K562 (cell line): Measurements from ENCODE around the gene NUP35. TPM values are rescaled to one million over a fixed set of nuclear protein-coding genes. Genes with fewer than 3 reads are reported as not detected.

Experiments
- BACH1 ChIP-seq: fragments of 200-800 bp; sonication (Bioruptor generic); IDR thresholded peaks from 2 replicates; pipeline ENCODE4 v1.6.1; 2016; ENCODE audit warnings: missing genetic modification characterization, missing compliant biosample characterization
- CEBPG ChIP-seq, 3 experiments: fragments of 200-800 bp in 1 of 3; sonication (Bioruptor generic) in 1 of 3; sonication (generic) in 1 of 3; formaldehyde crosslinking in 1 of 3; IDR thresholded peaks in 2 of 3; conservative IDR thresholded peaks in 1 of 3; 2 replicates each; pipeline versions ENCODE4 v1.6.1 to v1.8.0; 2016 to 2022; ENCODE audit warnings: missing compliant biosample characterization in 2 of 3, missing genetic modification characterization in 2 of 3, mild to moderate bottlenecking in 1 of 3, missing genetic modification reagents in 1 of 3
- FOXJ3 ChIP-seq: sonication (generic); formaldehyde crosslinking; IDR thresholded peaks from 2 replicates; pipeline ENCODE4 v1.4.0; 2020; ENCODE audit warnings: mild to moderate bottlenecking, missing genetic modification reagents
- TCF7L2 ChIP-seq: fragments of 150-350 bp; IDR thresholded peaks from 2 replicates; pipeline ENCODE4 v1.6.1; 2016; ENCODE audit warnings: low read depth, mild to moderate bottlenecking, low read length, moderate library complexity
- ZNF121 ChIP-seq: sonication (generic); formaldehyde crosslinking; conservative IDR thresholded peaks from 2 replicates; pipeline ENCODE4 v1.8.0; 2022; ENCODE audit warnings: missing genetic modification reagents
- ZNF644 ChIP-seq: fragments of 200-800 bp; sonication (Bioruptor generic); IDR thresholded peaks from 2 replicates; pipeline ENCODE4 v1.6.1; 2016; ENCODE audit warnings: low read depth, missing genetic modification characterization, missing compliant biosample characterization
- ZNF76 ChIP-seq: fragments of 250-450 bp; sonication (Bioruptor Pico); IDR thresholded peaks from 2 replicates; pipeline ENCODE4 v1.4.0; 2020; ENCODE audit warnings: mild to moderate bottlenecking, moderate library complexity, borderline replicate concordance
- ZSCAN32 ChIP-seq: fragments of 450-650 bp; formaldehyde crosslinking; IDR thresholded peaks from 2 replicates; pipeline ENCODE4 v1.4.0; 2020; ENCODE audit warnings: mild to moderate bottlenecking, moderate library complexity
- polyA plus RNA-seq, 8 experiments: library from polyadenylated mRNA; depleted of rRNA in 4 of 8; stranded (reverse) in 5 of 8; unstranded in 3 of 8; fragments of >200 nt; fragmentation: Nextera tagmentation in 2 of 8; fragmentation: Illumina TruSeq in 1 of 8; extraction: Ambion mirVana in 2 of 8; extraction: Trizol in 1 of 8; gene quantifications; 2 replicates each; pipeline versions ENCODE4 v1.2.1 to v1.2.3, GENCODE V29; 2011 to 2014; ENCODE audit warnings: inconsistent platforms in 1 of 8, missing spikeins in 1 of 8
- total RNA-seq, 7 experiments: library from RNA; depleted of rRNA in 6 of 7; stranded (reverse); fragments of >200 nt in 6 of 7; fragmentation: Illumina TruSeq in 2 of 7; extraction: Trizol in 2 of 7; gene quantifications; 2 replicates each; pipeline versions ENCODE4 v1.2.1 to v1.2.3, GENCODE V29; 2011 to 2021; ENCODE audit warnings: low replicate concordance in 1 of 7
- TF ChIP-seq, protein P1 (sequence below): fragments of 450-650 bp; formaldehyde crosslinking; IDR thresholded peaks from 2 replicates; pipeline ENCODE4 v1.4.0; 2020; ENCODE audit warnings: mild to moderate bottlenecking, mixed read lengths
- TF ChIP-seq, protein P2 (sequence below): sonication (generic); formaldehyde crosslinking; IDR thresholded peaks from 2 replicates; pipeline ENCODE4 v1.8.1; 2023; ENCODE audit warnings: missing genetic modification reagents, mild to moderate bottlenecking, borderline replicate concordance
- TF ChIP-seq, protein P3 (sequence below): sonication (generic); formaldehyde crosslinking; IDR thresholded peaks from 2 replicates; pipeline ENCODE4 v1.8.0; 2022; ENCODE audit warnings: mild to moderate bottlenecking, missing genetic modification reagents

The NUP35 gene
- total and polyA plus RNA-seq, 9 of the 15 experiments (the other 6 are each of a cell fraction or from before 2014, with no cell fraction given): 24.5 to 78.2 (median 51.1) TPM

DNA sequence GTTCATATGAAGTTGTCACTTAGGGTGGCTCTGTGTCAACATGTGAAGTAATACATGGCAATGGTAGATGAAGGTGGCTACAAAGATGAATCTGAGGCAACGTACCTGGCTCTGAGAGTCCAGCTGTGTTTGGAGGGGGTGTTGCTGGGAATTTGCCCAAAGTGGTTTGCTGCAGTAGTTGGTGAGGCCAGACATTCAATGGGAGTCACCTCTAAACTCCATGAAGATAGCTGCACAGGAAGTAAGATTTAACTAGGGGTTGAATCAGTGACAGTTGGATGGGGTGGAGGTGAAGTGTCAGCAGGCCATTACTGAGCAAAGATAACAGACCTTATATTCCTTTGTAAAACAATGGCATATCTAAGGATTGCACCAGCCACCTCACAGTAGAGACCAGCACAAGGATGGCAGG lies 71.8 kb downstream of the NUP35 start (continued):
- TF ChIP-seq BACH1: 0 out of 2 replicates have a peak, but pooled peaks have one; percentile 36
- TF ChIP-seq, protein P1, sequence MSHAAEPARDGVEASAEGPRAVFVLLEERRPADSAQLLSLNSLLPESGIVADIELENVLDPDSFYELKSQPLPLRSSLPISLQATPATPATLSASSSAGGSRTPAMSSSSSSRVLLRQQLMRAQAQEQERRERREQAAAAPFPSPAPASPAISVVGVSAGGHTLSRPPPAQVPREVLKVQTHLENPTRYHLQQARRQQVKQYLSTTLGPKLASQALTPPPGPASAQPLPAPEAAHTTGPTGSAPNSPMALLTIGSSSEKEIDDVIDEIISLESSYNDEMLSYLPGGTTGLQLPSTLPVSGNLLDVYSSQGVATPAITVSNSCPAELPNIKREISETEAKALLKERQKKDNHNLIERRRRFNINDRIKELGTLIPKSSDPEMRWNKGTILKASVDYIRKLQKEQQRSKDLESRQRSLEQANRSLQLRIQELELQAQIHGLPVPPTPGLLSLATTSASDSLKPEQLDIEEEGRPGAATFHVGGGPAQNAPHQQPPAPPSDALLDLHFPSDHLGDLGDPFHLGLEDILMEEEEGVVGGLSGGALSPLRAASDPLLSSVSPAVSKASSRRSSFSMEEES (CRISPR knock-in tag): no peak
- TF ChIP-seq TCF7L2: no peak
- TF ChIP-seq, protein P2, sequence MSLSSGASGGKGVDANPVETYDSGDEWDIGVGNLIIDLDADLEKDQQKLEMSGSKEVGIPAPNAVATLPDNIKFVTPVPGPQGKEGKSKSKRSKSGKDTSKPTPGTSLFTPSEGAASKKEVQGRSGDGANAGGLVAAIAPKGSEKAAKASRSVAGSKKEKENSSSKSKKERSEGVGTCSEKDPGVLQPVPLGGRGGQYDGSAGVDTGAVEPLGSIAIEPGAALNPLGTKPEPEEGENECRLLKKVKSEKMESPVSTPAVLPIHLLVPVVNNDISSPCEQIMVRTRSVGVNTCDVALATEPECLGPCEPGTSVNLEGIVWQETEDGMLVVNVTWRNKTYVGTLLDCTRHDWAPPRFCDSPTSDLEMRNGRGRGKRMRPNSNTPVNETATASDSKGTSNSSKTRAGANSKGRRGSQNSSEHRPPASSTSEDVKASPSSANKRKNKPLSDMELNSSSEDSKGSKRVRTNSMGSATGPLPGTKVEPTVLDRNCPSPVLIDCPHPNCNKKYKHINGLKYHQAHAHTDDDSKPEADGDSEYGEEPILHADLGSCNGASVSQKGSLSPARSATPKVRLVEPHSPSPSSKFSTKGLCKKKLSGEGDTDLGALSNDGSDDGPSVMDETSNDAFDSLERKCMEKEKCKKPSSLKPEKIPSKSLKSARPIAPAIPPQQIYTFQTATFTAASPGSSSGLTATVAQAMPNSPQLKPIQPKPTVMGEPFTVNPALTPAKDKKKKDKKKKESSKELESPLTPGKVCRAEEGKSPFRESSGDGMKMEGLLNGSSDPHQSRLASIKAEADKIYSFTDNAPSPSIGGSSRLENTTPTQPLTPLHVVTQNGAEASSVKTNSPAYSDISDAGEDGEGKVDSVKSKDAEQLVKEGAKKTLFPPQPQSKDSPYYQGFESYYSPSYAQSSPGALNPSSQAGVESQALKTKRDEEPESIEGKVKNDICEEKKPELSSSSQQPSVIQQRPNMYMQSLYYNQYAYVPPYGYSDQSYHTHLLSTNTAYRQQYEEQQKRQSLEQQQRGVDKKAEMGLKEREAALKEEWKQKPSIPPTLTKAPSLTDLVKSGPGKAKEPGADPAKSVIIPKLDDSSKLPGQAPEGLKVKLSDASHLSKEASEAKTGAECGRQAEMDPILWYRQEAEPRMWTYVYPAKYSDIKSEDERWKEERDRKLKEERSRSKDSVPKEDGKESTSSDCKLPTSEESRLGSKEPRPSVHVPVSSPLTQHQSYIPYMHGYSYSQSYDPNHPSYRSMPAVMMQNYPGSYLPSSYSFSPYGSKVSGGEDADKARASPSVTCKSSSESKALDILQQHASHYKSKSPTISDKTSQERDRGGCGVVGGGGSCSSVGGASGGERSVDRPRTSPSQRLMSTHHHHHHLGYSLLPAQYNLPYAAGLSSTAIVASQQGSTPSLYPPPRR (CRISPR knock-in tag): no peak
- no peak for TF ChIP-seq FOXJ3 (CRISPR knock-in tag)
- TF ChIP-seq CEBPG (CRISPR knock-in tag; IDR thresholded peaks at IDR 0.05): peak; percentile 35; the same call in 1 of the 2 replicates
- 0 out of 4 replicates have a peak, but pooled peaks of 1 of the 2 experiments have one; percentile 30 for TF ChIP-seq CEBPG (tag; conservative IDR thresholded peaks at IDR 0.05 in 1 of 2, IDR thresholded peaks at IDR 0.05 in 1 of 2)
- TF ChIP-seq ZNF76: peak; percentile 75; the same call in 1 of the 2 replicates
- TF ChIP-seq, protein P3, sequence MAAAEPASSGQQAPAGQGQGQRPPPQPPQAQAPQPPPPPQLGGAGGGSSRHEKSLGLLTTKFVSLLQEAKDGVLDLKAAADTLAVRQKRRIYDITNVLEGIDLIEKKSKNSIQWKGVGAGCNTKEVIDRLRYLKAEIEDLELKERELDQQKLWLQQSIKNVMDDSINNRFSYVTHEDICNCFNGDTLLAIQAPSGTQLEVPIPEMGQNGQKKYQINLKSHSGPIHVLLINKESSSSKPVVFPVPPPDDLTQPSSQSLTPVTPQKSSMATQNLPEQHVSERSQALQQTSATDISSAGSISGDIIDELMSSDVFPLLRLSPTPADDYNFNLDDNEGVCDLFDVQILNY (CRISPR knock-in tag): no peak
- no peak for TF ChIP-seq ZNF121 (CRISPR knock-in tag)
- no peak for TF ChIP-seq ZSCAN32
- peak; percentile 29; the same call in 1 of the 2 replicates for TF ChIP-seq ZNF644 (tag)
